RWPE1 (cell line): Measurements from ENCODE around the gene PXMP2.

Experiments
- CTCF ChIA-PET: fragments of 350-600 bp; sonication (Branson Sonifier 250); formaldehyde crosslinking; extraction: SDS; loops from one replicate; lab custom pipeline; 2021; lab: Yijun Ruan, JAX
- POLR2A ChIA-PET: fragments of 400-600 bp; formaldehyde crosslinking; extraction: SDS; loops from one replicate; lab custom pipeline; 2020; ENCODE audit warnings: antibody characterized with exemption; ENCODE audit not compliant: low non-redundant PET; lab: Yijun Ruan, JAX
- DNase-seq: peaks from one replicate; pipeline ENCODE4 v3.0.0; 2012; ENCODE audit warnings: low spot score
- H3K27ac ChIP-seq: fragments of 450-650 bp; 2 replicates; pipeline ENCODE4 v1.5.1; 2017
- TF ChIP-seq, protein P1 (sequence below): fragments of 450-650 bp; conservative IDR thresholded peaks from 2 replicates; pipeline ENCODE4 v1.5.1; 2017; ENCODE audit warnings: low read depth, mild to moderate bottlenecking

The PXMP2 gene

DNA sequence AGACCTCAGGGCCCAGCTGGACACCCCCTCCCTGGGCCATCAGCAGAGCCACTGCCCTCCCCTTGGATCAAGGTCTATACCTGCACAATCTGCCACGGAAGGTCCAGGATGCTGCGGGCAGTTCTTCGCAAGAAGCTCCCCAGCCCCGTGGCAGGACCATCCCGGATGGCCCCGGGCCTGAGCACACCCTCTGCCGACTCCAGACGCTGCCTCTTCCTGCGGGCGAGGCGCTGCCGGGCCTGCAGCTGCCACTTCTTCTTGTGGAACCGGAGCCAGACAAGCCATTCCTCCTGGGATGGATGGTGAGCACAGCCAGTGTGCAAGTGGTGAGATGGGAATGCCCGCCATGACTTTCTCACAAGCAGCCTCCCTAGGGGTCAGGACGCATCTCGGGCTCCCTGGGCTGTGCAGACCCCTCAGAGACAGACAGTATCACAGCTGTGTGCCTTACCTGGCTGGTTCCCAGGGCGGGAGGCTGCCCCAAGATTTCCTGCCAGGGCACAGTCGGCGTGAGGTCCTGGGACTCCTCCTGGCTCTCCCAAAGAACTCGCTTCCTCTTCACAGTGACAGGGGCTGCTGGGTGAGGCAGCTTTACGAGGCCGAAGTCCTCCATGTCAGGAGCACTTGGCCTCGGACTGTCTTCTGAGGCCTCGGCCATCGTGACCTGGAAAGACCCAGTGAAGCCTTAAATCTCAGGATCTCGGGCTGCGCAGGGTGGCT is 38.0 kb upstream of the PXMP2 start:
- ChIA-PET POLR2A (no interaction called here), CTCF (interaction anchor here (2.9 kb wide), 1 partner anchor 11 kb away, joined by 12 read pairs; no protein-coding TSS in a partner anchor)
- no peak overlapping the region for H3K27ac ChIP-seq
- no peak for DNase-seq
- TF ChIP-seq, protein P1, sequence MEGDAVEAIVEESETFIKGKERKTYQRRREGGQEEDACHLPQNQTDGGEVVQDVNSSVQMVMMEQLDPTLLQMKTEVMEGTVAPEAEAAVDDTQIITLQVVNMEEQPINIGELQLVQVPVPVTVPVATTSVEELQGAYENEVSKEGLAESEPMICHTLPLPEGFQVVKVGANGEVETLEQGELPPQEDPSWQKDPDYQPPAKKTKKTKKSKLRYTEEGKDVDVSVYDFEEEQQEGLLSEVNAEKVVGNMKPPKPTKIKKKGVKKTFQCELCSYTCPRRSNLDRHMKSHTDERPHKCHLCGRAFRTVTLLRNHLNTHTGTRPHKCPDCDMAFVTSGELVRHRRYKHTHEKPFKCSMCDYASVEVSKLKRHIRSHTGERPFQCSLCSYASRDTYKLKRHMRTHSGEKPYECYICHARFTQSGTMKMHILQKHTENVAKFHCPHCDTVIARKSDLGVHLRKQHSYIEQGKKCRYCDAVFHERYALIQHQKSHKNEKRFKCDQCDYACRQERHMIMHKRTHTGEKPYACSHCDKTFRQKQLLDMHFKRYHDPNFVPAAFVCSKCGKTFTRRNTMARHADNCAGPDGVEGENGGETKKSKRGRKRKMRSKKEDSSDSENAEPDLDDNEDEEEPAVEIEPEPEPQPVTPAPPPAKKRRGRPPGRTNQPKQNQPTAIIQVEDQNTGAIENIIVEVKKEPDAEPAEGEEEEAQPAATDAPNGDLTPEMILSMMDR, result no peak

DNA sequence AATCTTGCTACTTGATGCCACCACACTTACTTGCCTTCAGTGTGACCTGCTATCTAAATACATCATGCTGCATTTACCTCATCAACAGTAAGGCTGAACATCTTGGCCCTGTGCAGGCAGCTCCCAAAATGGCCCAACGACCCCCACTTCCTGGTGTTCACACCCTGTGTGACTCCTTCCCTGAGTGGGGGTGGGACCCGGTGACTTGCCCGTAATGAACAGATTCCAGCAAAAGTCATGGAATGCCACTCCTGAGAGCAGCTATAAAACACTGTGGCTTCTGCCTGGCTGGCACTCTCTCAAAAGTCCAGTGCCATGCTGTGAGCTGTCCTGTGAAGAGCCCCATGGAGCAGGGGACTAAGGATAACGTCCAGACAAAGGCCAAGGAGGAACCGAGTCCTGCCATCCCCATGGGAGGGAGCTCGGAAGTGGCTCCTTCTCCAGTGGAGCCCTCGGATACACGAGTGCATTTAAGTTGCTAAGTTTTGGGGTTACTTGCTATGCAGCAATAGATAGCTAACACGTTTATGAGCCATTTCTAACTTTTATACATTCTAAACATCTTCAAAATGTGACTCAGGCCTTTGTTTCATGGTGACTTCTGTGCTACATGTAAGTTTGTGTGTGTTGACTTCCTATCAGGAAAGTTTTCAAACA is 35.8 kb upstream of the PXMP2 start:
- ChIA-PET CTCF (interaction anchor here (0.6 kb wide), 1 partner anchor 13 kb away, joined by 3 read pairs; no protein-coding TSS in a partner anchor), POLR2A (no interaction called here)
- TF ChIP-seq, protein P1, result no peak
- no peak for DNase-seq
- peak overlapping the region; percentile 21; the same call in 1 of the 2 replicates for H3K27ac ChIP-seq

DNA sequence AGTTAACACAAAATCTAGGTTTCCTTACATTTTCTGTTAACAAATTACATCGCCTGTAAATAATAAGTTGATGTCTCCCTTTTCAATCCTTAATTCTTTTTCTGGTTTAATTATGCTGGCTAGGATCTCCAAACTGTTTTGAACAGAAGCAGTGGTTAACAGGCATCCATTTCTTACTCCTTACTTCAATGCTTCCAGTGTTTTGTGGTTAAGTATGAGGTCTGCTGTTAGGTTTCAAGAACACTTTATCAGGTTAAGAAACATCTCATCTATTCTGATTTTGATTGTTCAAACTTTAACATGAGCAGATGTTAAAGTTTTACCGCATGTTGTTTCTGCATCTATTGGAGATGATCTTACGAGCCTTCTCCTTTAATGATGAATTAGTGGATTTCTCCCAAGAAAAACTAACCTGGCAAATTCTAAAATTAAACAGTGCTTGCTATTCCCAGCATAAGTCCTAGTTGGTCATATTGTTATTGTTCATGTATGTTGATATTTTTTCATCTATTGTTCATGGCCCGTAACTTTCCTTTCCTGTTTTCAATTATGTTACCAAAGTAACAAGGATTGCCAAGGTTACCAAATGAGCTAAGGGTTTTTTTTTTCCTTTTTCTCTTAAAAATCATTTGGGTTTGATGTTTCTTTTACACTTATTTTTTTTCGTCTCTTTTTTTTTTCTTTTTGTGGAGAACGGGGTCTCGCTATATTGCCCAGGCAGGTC is 33.7 kb upstream of the PXMP2 start:
- TF ChIP-seq, protein P1, result no peak
- DNase-seq, result no peak
- H3K27ac ChIP-seq, result no peak overlapping the region
- POLR2A ChIA-PET, result no interaction called here
- CTCF ChIA-PET, result interaction anchor here (0.7 to 0.8 kb wide), 2 partner anchors 13 to 15 kb away, joined by 3 read pairs; no protein-coding TSS in a partner anchor

DNA sequence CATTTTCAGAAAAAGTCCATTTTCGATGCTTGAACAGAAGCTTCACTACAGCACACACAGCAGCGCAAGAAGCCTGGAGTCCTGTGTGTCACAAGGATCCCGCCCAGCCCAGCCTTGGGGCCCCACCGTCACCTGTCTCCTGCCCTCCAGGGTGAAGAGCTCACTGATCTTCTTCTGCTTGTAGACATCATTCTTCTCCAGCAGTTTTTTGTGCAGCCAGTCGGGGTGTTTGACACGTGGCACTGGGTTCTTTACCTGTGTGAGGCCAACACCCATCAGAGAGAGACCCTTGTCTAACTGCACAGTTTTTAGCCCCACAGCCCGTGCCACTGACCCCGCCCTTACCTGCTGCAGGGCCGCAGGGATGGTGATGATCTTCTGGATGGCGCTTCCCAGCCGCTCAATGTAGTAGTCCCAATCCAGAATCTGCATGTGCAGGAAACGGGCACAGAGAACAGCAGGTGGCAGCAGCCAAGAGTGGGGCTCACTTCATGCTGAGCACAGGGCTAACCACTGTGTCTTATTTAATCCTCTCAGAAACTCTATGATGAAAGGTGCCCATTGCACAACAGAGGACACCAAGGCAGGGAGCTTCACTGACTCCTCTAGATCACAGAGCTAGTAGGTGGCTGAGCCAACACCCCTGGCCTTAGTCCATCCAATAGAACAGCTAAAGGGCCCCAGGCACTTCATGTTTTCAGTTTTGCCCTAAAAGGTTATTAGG is 30.2 kb upstream of the PXMP2 start:
- ChIA-PET POLR2A (no interaction called here), CTCF (no interaction called here)
- H3K27ac ChIP-seq, result no peak overlapping the region
- TF ChIP-seq, protein P1, result no peak
- no peak for DNase-seq

DNA sequence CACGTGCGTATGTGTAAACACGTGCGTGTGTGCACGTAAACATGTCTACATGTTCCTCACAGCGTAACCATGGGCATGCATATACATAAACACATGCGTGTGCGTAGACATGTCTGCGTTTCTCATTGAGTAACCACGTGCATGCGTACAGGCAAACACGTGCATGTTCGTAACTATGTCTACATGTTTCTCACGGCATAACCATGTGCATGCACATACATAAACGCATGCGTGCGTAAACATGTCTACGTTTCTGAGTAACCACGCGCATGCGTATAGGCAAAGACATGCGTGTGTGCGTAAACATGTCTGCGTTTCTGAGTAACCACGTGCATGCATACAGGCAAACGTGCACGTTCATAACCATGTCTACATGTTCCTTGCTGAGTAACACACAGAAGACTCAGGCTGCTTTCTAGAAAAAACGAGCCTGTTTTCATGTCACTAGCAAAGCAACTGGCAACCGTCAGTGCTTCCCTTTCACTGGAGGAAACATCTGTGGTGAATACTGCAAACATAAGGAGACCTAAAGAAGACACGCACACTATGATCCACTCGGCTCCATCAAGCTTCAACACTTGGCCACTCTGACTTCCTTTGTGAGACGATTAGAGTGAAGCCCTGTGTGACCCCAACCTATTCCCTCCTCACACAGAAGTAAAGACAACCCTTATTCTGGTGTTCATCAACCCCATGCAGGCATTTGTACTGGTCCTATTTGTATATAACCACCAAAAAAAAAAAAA is 29.1 kb upstream of the PXMP2 start:
- H3K27ac ChIP-seq, result no peak overlapping the region
- ChIA-PET POLR2A (no interaction called here), CTCF (no interaction called here)
- DNase-seq, result no peak
- TF ChIP-seq, protein P1, result no peak
